Activated CD8-positive, alpha-beta memory T cell treated with anti-CD3 and anti-CD28 coated beads, Interleukin-2, amount 50 U/mL, for 24 hours (primary cell): ENCODE data around the gene ADAM30.
"Not testable (repeated sequence)": the region's sequence is repeated elsewhere in the genome, so short reads cannot be mapped to it uniquely, and the experiment has no call there.

Experiments
- DNase-seq: peaks from one replicate; pipeline ENCODE4 v3.0.0-alpha.2; 2020; ENCODE audit errors: extremely low read depth

Gene ADAM30

GRCh38 chr1:119873135-119874015 is 22.9 kb downstream of the ADAM30 start:
- DNase-seq = no peak

DNA sequence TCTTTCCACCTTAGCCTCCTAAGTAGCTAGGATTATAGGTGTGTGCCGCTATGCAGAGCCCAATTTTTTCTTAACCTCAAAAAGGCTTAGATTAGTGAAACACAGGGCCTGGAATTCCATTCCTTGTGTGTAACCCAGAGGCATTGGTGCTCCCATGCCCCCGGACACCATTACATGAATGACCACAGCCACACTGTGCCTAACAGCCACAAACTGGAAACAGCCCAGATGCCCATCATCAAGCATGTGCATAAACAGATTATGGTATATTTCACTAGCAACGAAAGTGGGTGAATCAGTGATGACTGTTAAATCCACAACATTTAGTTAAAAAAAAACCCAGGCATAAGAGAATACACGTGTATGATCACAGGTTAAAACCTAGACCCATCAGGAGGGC is 24.4 kb downstream of the ADAM30 start:
- no peak for DNase-seq

GRCh38 chr1:119870917-119871596 is 25.3 kb downstream of the ADAM30 start:
- peak; percentile 21 for DNase-seq

- DNase-seq = no peak
Observed at GRCh38 chr1:119869995-119870394, 26.3 kb downstream of the ADAM30 start.

DNA sequence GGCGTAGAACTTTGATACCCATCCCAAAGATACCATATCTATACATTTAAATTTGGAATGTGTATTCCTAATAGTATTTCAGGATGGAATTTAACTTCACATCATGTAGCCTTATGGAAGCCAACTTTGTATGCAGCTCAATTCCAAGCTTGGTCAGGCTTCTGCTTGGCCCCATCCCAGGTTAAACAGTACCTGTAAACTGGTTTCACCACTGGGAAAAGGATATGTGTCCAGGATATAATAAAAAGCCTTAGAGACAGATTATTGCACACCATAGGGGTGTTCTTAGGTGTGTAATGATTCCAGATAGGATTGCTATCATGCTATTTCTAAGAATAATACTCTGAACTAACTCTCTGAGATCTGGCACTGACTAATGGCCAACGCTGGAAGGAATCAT is 28.1 kb downstream of the ADAM30 start:
- DNase-seq = no peak

DNA sequence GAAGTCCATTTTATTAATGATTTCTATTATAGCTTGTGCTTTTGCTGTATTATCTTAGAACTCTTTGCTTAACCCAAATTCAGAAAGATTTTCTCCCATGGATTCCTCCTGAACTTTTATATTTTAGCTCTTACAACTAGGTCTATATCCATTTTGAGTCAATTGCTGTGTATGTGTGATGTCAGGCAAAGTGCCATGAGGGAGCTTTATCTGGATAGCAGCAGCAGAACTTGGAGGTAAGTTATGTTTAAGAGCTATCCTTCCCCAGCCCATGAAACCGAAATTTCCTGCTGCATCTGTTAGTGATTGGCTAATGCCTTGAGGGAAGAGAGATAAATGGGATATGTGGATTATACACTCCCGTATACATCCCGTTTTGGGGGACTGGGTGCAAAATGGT is 29.9 kb downstream of the ADAM30 start:
- DNase-seq = no peak

GRCh38 chr1:119865627-119866026 is 30.7 kb downstream of the ADAM30 start:
- DNase-seq = no peak

DNA sequence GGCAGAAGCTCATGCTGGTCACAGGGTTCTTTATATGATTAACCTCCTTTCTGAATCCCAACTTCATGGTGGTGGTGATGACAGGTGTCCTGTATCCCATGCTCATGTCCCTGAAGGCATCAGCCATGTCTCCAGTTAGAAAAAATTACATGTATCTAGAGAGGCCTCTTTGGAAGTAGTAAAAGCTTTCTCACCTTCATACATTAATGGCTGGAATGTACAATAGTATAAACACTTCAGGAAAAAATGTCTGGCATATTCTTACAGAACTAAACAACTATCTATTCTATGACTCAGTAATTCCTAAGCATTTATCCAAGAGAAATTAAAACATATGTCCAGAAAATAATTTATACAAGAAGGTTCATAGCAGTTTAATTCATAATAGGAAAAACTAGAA is 34.0 kb downstream of the ADAM30 start:
- no peak for DNase-seq

DNA sequence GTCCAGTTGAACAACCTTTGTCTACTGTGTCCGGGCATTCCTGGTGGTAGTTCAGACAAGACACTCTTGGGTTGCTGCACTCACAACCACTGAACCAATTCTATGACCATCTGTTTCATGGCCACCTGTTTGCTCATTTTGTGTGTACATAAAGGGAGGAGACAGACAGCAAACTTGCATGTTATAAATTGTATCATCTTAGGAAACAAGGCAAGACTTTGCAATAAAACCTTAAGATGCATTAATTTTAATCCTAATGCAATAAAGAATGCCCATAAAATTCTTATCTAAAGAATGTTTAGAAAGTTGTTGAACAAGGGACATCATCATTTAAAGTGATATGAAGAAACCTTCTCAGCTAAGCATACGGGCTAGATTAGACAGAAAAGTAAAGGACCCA is 34.8 kb downstream of the ADAM30 start:
- no peak for DNase-seq

GRCh38 chr1:119859647-119860046 is 36.7 kb downstream of the ADAM30 start:
- DNase-seq = no peak

DNA sequence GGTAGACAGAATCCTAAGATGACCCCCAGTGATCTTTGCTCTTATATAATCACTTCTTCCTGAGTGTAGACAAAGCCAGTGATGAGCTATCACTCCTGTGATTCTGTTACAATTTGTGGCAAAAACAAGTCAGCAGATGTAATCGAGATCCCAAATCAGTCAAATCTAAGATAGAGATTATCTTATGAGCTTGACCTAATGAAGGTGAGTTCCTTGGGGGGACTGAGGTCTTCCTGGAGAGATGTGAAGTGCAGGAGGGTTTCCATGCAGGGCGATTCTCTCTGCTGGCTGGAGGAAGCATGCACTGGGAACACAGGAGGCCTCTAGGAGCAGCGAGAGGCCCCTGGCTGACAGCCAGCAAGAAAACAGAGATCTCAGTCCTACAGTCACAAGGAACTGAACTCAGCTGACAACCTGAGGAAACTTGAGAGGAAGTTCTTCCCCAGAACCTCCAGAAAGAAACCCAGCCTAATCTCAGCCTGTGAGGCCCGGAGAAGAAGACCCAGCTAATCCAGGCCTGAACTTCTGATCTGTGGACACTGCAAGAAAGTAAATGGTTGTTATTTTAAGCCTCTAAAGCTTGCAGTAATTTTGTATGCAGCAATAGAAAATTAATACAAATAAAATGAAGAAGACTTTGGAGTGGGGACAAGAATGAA is 37.6 kb downstream of the ADAM30 start:
- DNase-seq = not testable (repeated sequence)

DNA sequence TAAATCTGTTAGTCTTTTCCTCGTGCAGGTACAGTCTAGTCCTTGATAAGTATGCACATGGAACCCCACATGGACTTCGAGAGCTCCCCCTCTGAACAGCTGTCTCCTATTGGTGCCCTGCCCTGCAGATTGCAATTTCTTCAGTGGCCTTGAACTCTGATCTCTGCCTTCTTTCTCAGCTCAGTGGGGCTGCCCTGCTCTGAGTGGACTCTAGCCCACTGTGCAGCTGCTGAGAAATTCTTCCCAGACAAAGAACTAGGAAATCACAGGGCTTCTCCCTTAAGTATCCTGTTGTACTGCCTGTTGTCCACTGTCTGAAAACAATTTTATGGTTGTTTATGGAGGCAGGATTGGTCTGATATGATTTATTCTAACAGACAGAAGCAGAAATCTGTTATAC is 38.2 kb downstream of the ADAM30 start:
- no peak for DNase-seq

DNA sequence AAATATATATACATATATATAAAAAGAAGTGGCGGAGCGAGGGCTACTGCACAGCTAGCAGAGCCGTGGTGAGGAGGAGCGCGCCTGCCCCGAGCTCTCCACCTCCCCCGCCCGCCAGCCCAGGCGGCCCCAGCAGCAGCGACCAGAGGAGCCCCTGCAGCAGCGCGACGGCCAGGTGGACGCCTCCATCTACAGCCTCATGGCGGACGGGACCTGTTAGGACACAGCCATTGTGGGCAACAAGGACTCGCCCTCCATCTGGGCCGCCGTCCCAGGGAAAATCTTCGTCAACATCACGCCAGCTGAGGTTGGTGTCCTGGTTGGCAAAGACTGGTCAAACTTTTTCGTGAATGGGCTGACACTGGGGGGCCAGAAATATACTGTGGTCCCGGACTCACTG is 43.2 kb downstream of the ADAM30 start:
- DNase-seq = no peak

- DNase-seq = not testable (repeated sequence)
Observed at GRCh38 chr1:119844206-119844605, 52.1 kb downstream of the ADAM30 start.
